H1 (cell line): Measurements from ENCODE around the gene CDH20. TPM values are rescaled to one million over a fixed set of nuclear protein-coding genes. Genes with fewer than 3 reads are reported as not detected.

ENCODE experiments used
- CHD1 ChIP-seq: IDR thresholded peaks from 2 replicates; pipeline ENCODE4 v1.6.1; 2012; ENCODE audit warnings: low read depth, low read length, improper control_type of control experiment
- CHD7 ChIP-seq: fragments of 300-600 bp; sonication (generic); IDR thresholded peaks from 2 replicates; pipeline ENCODE4 v1.7.1; 2012; ENCODE audit warnings: low read length, moderate library complexity, mild to moderate bottlenecking, inconsistent platforms; ENCODE audit not compliant: insufficient replicate concordance
- FOSL1 ChIP-seq: IDR thresholded peaks from 2 replicates; pipeline ENCODE4 v1.6.1; 2011; ENCODE audit warnings: mild to moderate bottlenecking, low read depth, low read length, moderate library complexity; ENCODE audit not compliant: insufficient read depth
- GABPA ChIP-seq: IDR thresholded peaks from 2 replicates; pipeline ENCODE4 v1.6.1; 2011; ENCODE audit warnings: mild to moderate bottlenecking, low read length, moderate library complexity, borderline replicate concordance; ENCODE audit not compliant: insufficient read depth
- HDAC2 ChIP-seq, 2 experiments: fragments of 300-600 bp in 1 of 2; sonication (generic) in 1 of 2; IDR thresholded peaks; 2 replicates each; pipeline ENCODE4 v1.6.1; 2011 to 2012; ENCODE audit warnings: low read depth in 2 of 2, low read length in 2 of 2, mild to moderate bottlenecking in 2 of 2, moderate library complexity in 2 of 2, borderline replicate concordance in 1 of 2, inconsistent platforms in 1 of 2
- KDM1A ChIP-seq: fragments of 200-600, 300-600 bp; sonication (generic); IDR thresholded peaks from 2 replicates; pipeline ENCODE4 v1.7.1; 2016; ENCODE audit warnings: mild to moderate bottlenecking, low read length, borderline replicate concordance
- POLR2A ChIP-seq, 2 experiments: IDR thresholded peaks; 1 replicate in 1 of 2; 2 replicates in 1 of 2; pipeline ENCODE4 v1.6.1; 2011; ENCODE audit warnings: low read depth in 2 of 2, low read length in 2 of 2, mild to moderate bottlenecking in 2 of 2; ENCODE audit errors: control extremely low read depth in 1 of 2
- YY1 ChIP-seq: IDR thresholded peaks from 2 replicates; pipeline ENCODE4 v1.6.1; 2011; ENCODE audit warnings: low read depth, mild to moderate bottlenecking, low read length
- polyA plus RNA-seq, 7 experiments: library from polyadenylated mRNA; depleted of rRNA in 3 of 7; stranded (reverse) in 5 of 7; unstranded in 2 of 7; fragments of >200 nt in 5 of 7; fragments of 200-250 nt in 2 of 7; gene quantifications; 1 replicate in 5 of 7; 2 replicates in 1 of 7; 4 replicates in 1 of 7; pipeline versions ENCODE4 v1.2.1 to v1.2.3, GENCODE V29; 2011 to 2013; ENCODE audit warnings: missing spikeins in 2 of 7, mixed read lengths in 2 of 7
- total RNA-seq: library from RNA; stranded (reverse); fragmentation: NEBNext Ultra II Directional; extraction: Animal tissue kit (Norgen Biotek cat#: 25700); gene quantifications from 2 replicates; pipeline ENCODE4 v1.2.1, GENCODE V29; 2021

The CDH20 gene
- total and polyA plus RNA-seq, 2 of the 8 experiments (the other 6 are each of a cell fraction or from before 2014, with no cell fraction given): 0.07 to 0.12 TPM

- TF ChIP-seq CHD7 (no peak), KDM1A (no peak), CHD1 (no peak), YY1 (no peak), POLR2A (IDR thresholded peaks at IDR 0.05; ENCODE audit: control extremely low read depth in 1 of 2, low read depth in 2 of 2, low read length in 2 of 2) (no peak), HDAC2 (IDR thresholded peaks at IDR 0.05; ENCODE audit: borderline replicate concordance in 1 of 2, low read depth in 2 of 2, low read length in 2 of 2) (no peak), FOSL1 (no peak), GABPA (no peak)
Measured at GRCh38 chr18:61284039-61284438, 49.2 kb upstream of the CDH20 start (continued).
